Right cardiac atrium (tissue), 5 donors: ENCODE results near the gene ADIPOQ. TPM values are rescaled to one million over a fixed set of nuclear protein-coding genes. Genes with fewer than 3 reads are reported as not detected.
"Not testable (repeated sequence)": the region's sequence is repeated elsewhere in the genome, so short reads cannot be mapped to it uniquely, and the experiment has no call there.

Experiments
- ATAC-seq, 2 donors: fragments of 200-7000 bp; cut with Tn5 transposase; one replicate each; pipeline versions ENCODE4 v1.8.0 to v1.9.1; 2020; ENCODE audit warnings: moderate library complexity in 2 of 2, mild to moderate bottlenecking in 1 of 2
- DNase-seq, 3 donors: peaks; one replicate each; pipeline ENCODE4 v3.0.0-alpha.2; 2020
- H3K27ac ChIP-seq: one replicate; pipeline ENCODE4 v1.5.1; 2013; ENCODE audit warnings: mild to moderate bottlenecking, low read length, control low read depth, moderate library complexity
- H3K27me3 ChIP-seq: one replicate; pipeline ENCODE4 v1.6.1; 2013; ENCODE audit not compliant: control insufficient read depth, insufficient read depth
- H3K4me1 ChIP-seq: one replicate; pipeline ENCODE4 v1.6.1; 2013; ENCODE audit warnings: low read length; ENCODE audit not compliant: control insufficient read depth, insufficient read depth
- H3K4me3 ChIP-seq: one replicate; pipeline ENCODE4 v1.5.1; 2013; ENCODE audit warnings: low read length, control low read depth
- H3K9me3 ChIP-seq: one replicate; pipeline ENCODE4 v1.6.1; 2013; ENCODE audit warnings: low read length; ENCODE audit not compliant: control insufficient read depth
- WGBS: extraction: QIAGEN DNeasy Blood & Tissue Kit; methylation state at CpG from one replicate; pipeline ENCODE4 v1.1.7; 2013; 5-methylcytosine and 5-hydroxymethylcytosine counted together
- intact Hi-C, 4 donors: fragments of 100-400 bp; cut with DNase I; formaldehyde crosslinking; loops; one replicate each; pipeline versions ENCODE4 v1.11.0 to v1.14.0; 2022 to 2023
- polyA plus RNA-seq: library from polyadenylated mRNA; stranded (reverse); fragments of 200-250 nt; gene quantifications from one replicate; pipeline ENCODE4 v1.2.3, GENCODE V29; 2013
- total RNA-seq, 4 donors: library from RNA; stranded (reverse); fragmentation: NEBNext Ultra II Directional; extraction: Animal tissue kit (Norgen Biotek cat#: 25700); gene quantifications; one replicate each; pipeline ENCODE4 v1.2.1, GENCODE V29; 2021
- donor health status: healthy with polysubstance abuse.
- donor health status: DM: no; HTN: yes; CAD: no.
- donor health status: DM: no; HTN: no; CAD: no.
- donor health status: DM: no; HTN: yes; CAD: no; lungs with severe emphysema.
- donor health status: DM: yes; HTN: yes; CAD: no.

ADIPOQ gene
- total and polyA plus RNA-seq, 5 donors = 0.28 to 24.2 (median 1.1) TPM

DNA sequence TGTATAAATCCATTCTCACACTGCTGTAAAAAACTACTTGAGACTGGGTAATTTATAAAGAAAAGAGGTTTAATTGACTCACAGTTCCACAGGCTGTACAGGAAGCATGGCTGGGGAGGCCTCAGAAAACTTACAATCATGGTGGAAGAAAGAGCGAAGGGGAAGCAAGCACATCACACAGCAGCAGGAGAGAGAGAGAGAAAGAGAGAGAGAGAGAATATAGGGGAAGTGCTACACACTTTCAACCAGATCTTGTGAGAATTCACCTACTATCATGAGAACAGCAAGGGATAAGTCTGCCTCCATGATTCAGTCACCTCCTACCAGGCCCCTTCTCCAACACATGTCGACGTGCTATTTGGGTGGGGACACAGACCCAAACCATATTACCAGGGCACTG is 9.3 kb downstream of the ADIPOQ start:
- H3K4me3 ChIP-seq, H3K27me3 ChIP-seq, H3K27ac ChIP-seq, DNase-seq, H3K4me1 ChIP-seq, ATAC-seq, H3K9me3 ChIP-seq: not testable (repeated sequence)
- WGBS = 97% methylated on average over 3 of the region's 3 CpGs
- intact Hi-C loops = loop anchor here in 2 of 4 donors (5.0 kb wide), 1 partner anchor 310 kb away; no protein-coding TSS in a partner anchor

DNA sequence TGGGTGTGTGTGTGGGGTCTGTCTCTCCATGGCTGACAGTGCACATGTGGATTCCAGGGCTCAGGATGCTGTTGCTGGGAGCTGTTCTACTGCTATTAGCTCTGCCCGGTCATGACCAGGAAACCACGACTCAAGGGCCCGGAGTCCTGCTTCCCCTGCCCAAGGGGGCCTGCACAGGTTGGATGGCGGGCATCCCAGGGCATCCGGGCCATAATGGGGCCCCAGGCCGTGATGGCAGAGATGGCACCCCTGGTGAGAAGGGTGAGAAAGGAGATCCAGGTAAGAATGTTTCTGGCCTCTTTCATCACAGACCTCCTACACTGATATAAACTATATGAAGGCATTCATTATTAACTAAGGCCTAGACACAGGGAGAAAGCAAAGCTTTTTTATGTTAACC is 10.5 kb downstream of the ADIPOQ start:
- no peaks in the 10 kb centered on the region for H3K4me1 ChIP-seq
- H3K4me3 ChIP-seq = no peak overlapping the region
- H3K27me3 ChIP-seq = no peaks in the 10 kb centered on the region
- no peaks in the 10 kb centered on the region for H3K9me3 ChIP-seq
- ATAC-seq = peak in 1 of 2 donors; percentile 27
- no peak for DNase-seq
- no peak overlapping the region for H3K27ac ChIP-seq
- intact Hi-C loops = loop anchor here in 2 of 4 donors (5.0 kb wide), 1 partner anchor 309 kb away; no protein-coding TSS in a partner anchor
- 89% methylated on average over 6 of the region's 6 CpGs for WGBS

DNA sequence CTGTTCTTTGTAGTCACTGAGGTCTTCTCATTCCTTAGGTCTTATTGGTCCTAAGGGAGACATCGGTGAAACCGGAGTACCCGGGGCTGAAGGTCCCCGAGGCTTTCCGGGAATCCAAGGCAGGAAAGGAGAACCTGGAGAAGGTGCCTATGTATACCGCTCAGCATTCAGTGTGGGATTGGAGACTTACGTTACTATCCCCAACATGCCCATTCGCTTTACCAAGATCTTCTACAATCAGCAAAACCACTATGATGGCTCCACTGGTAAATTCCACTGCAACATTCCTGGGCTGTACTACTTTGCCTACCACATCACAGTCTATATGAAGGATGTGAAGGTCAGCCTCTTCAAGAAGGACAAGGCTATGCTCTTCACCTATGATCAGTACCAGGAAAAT is 11.6 kb downstream of the ADIPOQ start:
- H3K27ac ChIP-seq = no peak overlapping the region
- no peaks in the 10 kb centered on the region for H3K27me3 ChIP-seq
- WGBS = 96% methylated on average over 8 of the region's 8 CpGs
- no peak for ATAC-seq
- no peaks in the 10 kb centered on the region for H3K9me3 ChIP-seq
- intact Hi-C loops = loop anchor here in 2 of 4 donors (5.0 kb wide), 1 partner anchor 308 kb away; no protein-coding TSS in a partner anchor
- H3K4me3 ChIP-seq = no peak overlapping the region
- DNase-seq = no peak
- H3K4me1 ChIP-seq = no peaks in the 10 kb centered on the region

DNA sequence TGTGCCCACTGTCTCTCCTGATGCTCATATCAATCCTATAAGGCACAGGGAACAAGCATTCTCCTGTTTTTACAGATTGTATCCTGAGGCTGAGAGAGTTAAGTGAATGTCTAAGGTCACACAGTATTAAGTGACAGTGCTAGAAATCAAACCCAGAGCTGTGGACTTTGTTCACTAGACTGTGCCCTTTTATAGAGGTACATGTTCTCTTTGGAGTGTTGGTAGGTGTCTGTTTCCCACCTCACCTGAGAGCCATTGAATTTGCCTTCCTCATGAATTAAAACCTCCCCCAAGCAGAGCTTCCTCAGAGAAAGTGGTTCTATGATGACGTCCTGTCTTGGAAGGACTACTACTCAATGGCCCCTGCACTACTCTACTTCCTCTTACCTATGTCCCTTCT is 12.4 kb downstream of the ADIPOQ start:
- no peaks in the 10 kb centered on the region for H3K4me1 ChIP-seq
- no peak for DNase-seq
- no peak overlapping the region for H3K4me3 ChIP-seq
- H3K27ac ChIP-seq = no peak overlapping the region
- peaks cover 1% of the 10 kb centered on the region for H3K9me3 ChIP-seq
- no peaks in the 10 kb centered on the region for H3K27me3 ChIP-seq
- 0% methylated on average over 1 of the region's 1 CpG for WGBS
- intact Hi-C loops = loop anchor here in 2 of 4 donors (5.0 kb wide), 1 partner anchor 307 kb away; no protein-coding TSS in a partner anchor
- ATAC-seq = no peak

- WGBS = 83% methylated on average over 4 of the region's 4 CpGs
- DNase-seq (no peak), ATAC-seq (no peak)
- Histone ChIP-seq H3K27me3 (no peaks in the 10 kb centered on the region), H3K4me1 (no peaks in the 10 kb centered on the region), H3K27ac (no peak overlapping the region), H3K4me3 (no peak overlapping the region), H3K9me3 (peaks cover 1% of the 10 kb centered on the region)
- intact Hi-C loops = no loop called here
These were observed 15.2 kb downstream of the ADIPOQ start for GRCh38 chr3:186857743-186858142.

- H3K4me3 ChIP-seq, H3K27me3 ChIP-seq, DNase-seq, H3K27ac ChIP-seq, ATAC-seq, H3K9me3 ChIP-seq, H3K4me1 ChIP-seq, intact Hi-C loops: not testable (repeated sequence)
- WGBS = no CpG with 5 or more reads among the region's 13 CpGs
These were observed 22.8 kb downstream of the ADIPOQ start for GRCh38 chr3:186865215-186865853.

DNA sequence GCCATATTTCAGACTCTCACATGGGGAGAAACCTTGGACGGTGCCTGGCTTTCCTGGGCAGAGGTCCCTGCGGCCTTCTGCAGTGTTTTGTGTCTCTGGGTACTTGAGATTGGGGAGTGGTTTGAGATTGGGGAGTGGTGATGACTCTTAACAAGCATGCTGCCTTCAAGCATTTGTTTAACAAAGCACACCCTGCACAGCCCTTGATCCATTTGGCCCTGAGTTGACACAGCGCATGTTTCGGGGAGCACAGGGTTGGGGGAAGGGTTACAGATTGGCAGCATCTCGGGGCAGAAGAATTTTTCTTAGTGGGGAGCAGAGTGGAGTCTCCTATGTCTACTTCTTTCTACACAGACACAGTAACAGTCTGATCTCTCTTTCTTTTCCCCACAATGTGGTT is 23.6 kb downstream of the ADIPOQ start:
- H3K27me3 ChIP-seq, H3K9me3 ChIP-seq, ATAC-seq, DNase-seq, H3K4me3 ChIP-seq, intact Hi-C loops, H3K4me1 ChIP-seq, H3K27ac ChIP-seq: not testable (repeated sequence)
- WGBS = no CpG with 5 or more reads among the region's 5 CpGs

- Histone ChIP-seq H3K4me1 (peaks cover 2% of the 10 kb centered on the region), H3K27me3 (no peaks in the 10 kb centered on the region), H3K4me3 (no peak overlapping the region), H3K9me3 (no peaks in the 10 kb centered on the region), H3K27ac (no peak overlapping the region)
- intact Hi-C loops = no loop called here
- ATAC-seq = peak in 1 of 2 donors; percentile 53
- no peak for DNase-seq
- 35% methylated on average over 2 of the region's 2 CpGs for WGBS
These were observed 27.0 kb downstream of the ADIPOQ start for GRCh38 chr3:186869253-186870100.

DNA sequence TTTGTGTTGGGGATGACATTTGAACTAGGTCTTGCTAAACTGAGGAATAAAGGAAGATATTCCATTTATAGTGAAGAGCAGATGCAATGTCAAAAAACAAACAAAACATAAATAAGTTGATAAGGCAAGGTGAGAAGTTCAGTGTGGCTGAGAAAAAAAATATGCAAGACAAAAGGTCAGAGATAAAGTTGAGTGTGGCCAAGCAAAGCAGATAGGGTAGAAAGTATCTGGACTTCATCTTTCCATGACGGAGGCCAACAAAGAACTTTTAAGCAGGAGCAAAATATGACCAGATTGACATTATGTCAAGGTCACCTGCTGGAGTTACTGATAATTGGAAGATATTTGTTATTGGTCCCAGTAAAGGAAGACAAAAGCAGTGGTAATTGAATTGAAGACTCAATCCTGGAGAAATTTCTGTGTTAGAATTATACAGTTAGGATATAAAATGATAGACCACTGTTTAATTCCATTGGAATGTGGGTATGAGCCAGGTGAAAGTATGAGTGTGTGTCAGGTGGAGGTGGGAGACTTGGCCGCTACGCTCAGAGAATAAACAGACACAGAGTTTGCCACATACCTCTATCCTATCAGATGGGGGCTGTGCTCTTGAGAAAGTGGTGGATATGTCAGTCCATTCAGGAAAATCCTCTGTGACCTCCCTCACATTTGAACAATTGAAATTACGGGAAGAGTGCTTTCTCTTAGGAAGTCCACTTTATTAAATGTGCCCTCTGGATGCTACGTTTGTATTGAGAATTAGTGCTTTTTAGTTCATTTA is 28.1 kb downstream of the ADIPOQ start:
- 64% methylated on average over 5 of the region's 5 CpGs for WGBS
- peaks cover 2% of the 10 kb centered on the region for H3K4me1 ChIP-seq

GRCh38 chr3:186871403-186871924 is 29.0 kb downstream of the ADIPOQ start:
- intact Hi-C loops = no loop called here
- H3K4me1 ChIP-seq = peaks cover 2% of the 10 kb centered on the region
- ATAC-seq (peak; percentile 80 to 92), DNase-seq (no peak)
- no peaks in the 10 kb centered on the region for H3K27me3 ChIP-seq
- no peaks in the 10 kb centered on the region for H3K9me3 ChIP-seq
- WGBS = 60% methylated on average over 2 of the region's 2 CpGs
- no peak overlapping the region for H3K27ac ChIP-seq
- H3K4me3 ChIP-seq = no peak overlapping the region

More for the DNA sequence above, 28.1 kb downstream of the ADIPOQ start:
- no peak for DNase-seq
- H3K27me3 ChIP-seq = no peaks in the 10 kb centered on the region
- intact Hi-C loops = no loop called here
- ATAC-seq = peak; percentile 40 to 81
- H3K27ac ChIP-seq = no peak overlapping the region
- H3K4me3 ChIP-seq = no peak overlapping the region
- H3K9me3 ChIP-seq = no peaks in the 10 kb centered on the region
